Thyroid gland (tissue), 4 donors: Measurements from ENCODE around the gene TGIF1.

Experiments used
- POLR2A ChIP-seq, 2 donors: fragments of 450-650 bp; IDR thresholded peaks; one replicate each; pipeline ENCODE4 v1.6.1; 2017; ENCODE audit warnings: antibody characterized with exemption in 2 of 2, mild to moderate bottlenecking in 2 of 2, moderate library complexity in 1 of 2
- TF ChIP-seq, protein P1 (sequence below), 6 experiments: fragments of 200-600 bp in 3 of 6; fragments of 450-650 bp in 3 of 6; sonication (generic) in 3 of 6; IDR thresholded peaks; one replicate each; pipeline ENCODE4 v1.5.1; 2016 to 2019; ENCODE audit warnings: antibody characterized with exemption in 6 of 6, mild to moderate bottlenecking in 2 of 6, inconsistent platforms in 1 of 6, moderate library complexity in 1 of 6

DNA sequence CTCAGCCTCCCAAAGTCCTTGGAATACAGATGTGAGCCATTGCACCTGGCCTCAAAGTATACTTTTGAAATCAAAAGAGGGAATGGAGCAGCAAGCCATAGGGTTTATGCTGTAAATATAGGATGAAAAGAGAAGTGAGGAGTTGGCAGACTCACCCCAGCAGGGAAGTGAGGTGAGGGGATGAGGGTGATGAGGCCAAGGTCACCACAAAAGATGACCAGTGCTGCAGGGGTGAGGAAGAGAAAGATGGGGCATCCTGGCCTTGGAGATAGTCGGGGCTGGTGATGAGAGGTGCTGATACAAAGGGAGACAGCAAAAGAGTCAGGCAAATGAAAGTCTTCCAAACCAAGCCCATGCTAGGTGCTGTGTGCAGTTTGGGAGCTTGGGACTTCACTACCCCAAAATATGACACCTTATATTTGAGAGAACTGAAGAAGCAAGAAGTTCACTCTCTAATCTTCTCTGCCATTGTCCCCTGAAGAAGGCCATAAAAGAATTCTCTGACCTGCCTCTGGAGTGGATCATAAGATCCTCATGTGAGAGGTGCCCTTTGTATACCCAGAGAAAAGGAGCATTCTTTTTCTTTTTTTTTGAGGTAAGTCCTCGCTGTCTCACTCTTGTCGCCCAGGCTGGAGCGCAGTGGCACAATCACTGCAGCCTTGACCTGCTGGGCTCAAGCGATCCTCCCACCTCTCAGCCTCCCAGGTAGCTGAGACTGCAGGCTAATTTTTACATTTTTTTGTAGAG is 31.0 kb downstream of the TGIF1 start:
- TF ChIP-seq, protein P1, sequence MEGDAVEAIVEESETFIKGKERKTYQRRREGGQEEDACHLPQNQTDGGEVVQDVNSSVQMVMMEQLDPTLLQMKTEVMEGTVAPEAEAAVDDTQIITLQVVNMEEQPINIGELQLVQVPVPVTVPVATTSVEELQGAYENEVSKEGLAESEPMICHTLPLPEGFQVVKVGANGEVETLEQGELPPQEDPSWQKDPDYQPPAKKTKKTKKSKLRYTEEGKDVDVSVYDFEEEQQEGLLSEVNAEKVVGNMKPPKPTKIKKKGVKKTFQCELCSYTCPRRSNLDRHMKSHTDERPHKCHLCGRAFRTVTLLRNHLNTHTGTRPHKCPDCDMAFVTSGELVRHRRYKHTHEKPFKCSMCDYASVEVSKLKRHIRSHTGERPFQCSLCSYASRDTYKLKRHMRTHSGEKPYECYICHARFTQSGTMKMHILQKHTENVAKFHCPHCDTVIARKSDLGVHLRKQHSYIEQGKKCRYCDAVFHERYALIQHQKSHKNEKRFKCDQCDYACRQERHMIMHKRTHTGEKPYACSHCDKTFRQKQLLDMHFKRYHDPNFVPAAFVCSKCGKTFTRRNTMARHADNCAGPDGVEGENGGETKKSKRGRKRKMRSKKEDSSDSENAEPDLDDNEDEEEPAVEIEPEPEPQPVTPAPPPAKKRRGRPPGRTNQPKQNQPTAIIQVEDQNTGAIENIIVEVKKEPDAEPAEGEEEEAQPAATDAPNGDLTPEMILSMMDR (IDR thresholded peaks at IDR 0.05) = no peak
- TF ChIP-seq POLR2A (IDR thresholded peaks at IDR 0.05) = no peak
